GM19043 (cell line): Measurements from ENCODE around the gene SRD5A3.

Source experiments
- ATAC-seq: cut with Tn5 transposase; IDR thresholded peaks from one replicate; pipeline ENCODE4 v1.9.1; 2021; ENCODE audit warnings: low read depth; ENCODE audit not compliant: unreplicated experiment

Gene SRD5A3

DNA sequence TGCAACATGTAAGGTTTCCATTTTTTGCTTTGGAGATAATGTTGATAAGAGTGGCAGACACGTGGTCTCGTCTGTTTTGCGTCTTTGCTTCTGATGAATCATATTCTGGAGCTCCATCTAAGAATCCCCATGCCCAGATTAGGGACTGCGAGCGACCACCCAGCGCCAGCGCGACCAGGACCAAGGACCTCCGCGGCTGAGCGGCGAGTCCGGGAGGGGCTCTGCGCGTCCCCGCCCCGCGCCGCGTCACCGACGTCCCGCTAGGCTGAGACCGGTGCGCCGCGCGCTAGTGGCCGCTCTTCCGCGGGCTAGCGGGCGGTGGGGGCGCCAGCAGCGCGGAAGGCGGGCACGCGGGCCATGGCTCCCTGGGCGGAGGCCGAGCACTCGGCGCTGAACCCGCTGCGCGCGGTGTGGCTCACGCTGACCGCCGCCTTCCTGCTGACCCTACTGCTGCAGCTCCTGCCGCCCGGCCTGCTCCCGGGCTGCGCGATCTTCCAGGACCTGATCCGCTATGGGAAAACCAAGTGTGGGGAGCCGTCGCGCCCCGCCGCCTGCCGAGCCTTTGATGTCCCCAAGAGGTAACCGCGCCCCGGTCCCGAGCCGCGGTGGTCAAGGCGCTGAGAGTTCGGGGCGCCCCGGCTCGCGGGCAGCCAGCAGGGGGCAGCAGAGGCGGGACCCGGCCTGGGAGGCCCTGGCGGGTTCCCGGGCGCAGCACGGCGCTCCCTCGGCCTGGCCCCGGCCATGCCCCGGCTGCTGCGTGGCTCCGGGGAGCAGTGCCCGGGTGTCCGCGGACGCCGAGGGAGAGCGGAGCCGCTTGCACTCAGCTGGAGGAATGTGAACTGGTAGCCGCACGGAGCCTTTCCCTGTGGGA lies at the start of gene SRD5A3:
Gene SRD5A3, plus strand, starts transcription at position 263 of the 871 bp plus-strand sequence. Its CDS starts 95 bp downstream, at position 358.
- peak; percentile 88 for ATAC-seq

DNA sequence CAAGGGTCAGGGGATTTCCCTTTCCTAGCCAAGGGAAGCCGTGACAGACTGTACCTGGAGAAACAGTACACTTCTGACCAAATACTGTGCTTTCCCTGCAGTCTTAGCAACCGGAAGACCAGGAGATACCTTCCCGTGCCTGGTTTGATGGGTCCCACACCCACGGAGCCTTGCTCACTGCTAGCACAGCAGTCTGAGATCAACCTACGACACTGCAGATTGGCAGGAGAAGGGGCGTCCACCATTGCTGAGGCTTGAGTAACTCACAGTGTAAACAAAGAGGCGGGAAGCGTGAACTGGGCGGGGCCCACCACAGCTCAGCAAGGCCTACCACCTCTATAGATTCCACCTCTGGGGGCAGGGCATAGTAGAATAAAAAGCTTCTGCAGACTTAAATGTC lies 48.7 kb upstream of the SRD5A3 start:
- no peak for ATAC-seq

DNA sequence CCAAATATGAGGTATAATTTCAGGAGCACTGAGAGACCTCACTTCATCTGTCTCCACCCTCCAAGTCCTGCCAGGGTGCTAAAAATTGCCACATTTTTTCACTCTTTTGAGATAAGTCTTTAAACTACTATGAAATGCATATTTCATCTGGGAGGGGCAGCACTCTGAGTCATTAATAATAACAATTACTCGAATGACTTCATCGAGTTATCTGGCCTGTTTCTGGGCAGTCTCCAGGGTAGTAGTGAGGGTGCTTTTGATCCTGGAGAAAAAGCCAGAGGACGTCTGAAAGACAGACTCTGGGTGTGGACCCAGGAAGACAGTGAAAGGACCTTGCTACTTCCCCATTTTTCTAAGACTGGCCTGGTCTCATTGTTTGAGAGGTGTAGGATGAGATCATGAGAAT lies 42.3 kb upstream of the SRD5A3 start:
- no peak for ATAC-seq

DNA sequence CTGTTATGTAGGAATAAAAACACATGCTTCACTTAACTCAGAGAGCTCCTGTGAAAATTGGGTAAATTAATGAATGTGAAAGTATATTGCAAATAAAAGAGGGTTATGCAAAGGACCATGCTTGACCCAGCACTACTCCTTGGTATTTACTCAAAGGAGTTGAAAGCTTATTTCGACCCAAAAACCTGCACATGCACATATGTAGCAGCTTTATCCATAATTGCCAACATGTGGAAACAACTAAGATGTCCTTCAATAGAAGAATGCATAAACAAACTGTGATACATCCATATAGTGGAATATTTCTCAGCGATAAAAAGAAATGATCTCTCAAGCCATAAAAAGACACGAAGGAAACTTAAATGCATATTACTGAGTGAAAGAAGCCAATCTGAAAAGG lies 41.7 kb upstream of the SRD5A3 start:
- ATAC-seq: no peak

DNA sequence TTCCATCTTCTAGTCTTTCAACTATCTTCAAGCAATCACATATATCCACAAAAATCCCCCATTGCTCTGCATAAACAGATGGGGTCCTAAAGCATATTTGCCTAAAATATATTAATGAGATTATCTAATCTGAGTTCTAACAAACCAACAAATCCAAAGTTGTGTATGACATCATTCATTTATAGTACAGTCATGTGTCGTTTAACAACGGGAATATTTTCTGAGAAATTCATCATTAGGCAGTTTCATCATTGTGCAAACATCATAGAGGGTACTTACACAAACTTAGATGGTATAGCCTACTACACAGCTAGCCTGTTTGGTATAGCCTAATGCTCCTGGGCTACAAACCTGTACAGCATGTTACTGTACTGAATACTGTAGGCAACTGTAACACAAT lies 38.0 kb upstream of the SRD5A3 start:
- no peak for ATAC-seq

DNA sequence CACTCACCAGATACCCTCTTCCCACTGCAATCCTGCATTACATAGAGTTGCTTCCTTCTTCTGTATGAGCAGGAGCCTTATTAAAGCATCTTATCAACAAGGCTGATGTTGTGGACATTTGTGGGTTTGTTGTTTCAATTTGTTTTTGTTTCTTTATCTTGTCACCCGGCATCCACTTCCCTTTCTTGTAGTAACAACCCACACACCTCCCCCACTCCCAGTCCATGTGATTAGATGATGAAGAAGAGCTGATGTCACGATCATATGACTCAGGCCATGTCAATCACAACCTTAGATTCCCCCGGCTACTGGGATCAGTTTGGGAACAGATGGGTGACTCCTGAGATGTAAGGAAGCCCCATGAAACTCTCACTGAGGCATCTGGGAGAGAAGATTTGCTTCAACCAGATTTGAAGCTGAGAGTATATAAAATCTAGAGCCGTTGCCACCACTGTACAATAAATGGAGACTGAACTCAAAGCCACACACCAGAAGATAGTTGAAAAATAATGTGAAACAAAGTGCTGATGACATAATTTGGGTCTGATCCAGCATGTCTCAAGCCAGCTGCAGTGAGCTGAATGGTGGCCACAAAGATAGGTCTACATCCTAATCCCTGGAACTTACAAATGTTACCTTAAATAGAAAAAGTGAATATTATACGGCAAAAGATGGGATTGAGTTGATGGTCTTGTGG lies 34.1 kb upstream of the SRD5A3 start:
- ATAC-seq: no peak

DNA sequence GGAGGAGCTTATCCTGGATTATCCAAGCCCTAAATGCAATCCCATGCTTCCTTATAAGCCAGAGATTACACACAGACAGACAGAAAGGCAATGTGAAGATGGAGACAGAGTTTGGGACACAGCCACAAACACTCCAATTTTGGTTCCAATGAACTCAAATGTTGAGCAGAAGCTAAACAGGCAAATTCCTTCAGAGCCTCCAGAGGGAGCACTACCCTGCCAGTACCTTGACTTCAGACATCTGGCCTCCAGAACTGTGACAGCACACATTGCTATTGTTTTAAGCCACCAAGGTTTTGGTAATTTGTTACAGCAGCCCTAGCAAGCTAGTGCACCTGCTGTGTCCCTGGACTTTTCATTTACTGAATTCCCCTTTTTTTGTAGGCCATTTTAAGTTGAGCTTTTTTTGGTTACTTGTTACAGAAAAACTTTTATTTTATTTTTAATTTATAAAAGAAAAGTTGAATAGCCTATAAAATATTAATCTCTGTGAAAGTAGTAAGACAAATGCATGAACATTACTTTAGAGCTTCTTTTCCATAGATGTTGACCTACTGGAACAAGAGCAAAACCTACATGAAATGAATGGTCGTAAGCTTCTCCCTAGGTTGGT lies 33.4 kb upstream of the SRD5A3 start:
- peak; percentile 45 for ATAC-seq

DNA sequence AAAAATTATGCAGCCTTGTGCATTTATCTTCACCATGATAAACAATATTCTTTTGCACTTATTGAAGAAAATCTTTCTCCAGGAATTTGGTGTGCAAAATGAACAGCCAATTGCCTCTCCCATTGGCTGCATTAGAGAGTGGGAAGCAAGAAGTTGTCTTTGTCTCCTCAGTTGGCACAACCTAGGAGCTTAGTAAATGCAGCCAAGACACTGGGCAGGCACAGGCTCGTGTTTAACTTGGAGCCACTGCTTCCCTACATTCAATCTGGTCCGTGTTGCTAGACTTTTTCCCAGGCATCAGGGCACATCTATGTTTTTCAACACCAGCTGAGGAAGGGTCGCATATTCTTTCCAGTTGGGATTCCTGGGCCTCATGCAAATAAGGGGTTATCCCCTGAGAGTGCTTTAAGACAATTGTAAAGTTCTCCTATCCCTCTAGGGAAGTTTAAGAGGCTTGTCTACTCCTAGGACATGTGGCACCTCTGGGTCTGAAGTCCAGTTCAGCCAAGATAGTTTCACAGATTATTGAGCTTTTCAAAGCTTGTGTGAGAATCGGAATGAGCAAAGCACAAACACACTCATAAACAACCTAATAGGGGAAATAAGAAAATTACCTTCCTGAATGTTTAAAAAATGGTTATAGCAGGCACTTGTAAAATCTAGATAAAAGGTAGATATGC lies 31.8 kb upstream of the SRD5A3 start:
- ATAC-seq: no peak

DNA sequence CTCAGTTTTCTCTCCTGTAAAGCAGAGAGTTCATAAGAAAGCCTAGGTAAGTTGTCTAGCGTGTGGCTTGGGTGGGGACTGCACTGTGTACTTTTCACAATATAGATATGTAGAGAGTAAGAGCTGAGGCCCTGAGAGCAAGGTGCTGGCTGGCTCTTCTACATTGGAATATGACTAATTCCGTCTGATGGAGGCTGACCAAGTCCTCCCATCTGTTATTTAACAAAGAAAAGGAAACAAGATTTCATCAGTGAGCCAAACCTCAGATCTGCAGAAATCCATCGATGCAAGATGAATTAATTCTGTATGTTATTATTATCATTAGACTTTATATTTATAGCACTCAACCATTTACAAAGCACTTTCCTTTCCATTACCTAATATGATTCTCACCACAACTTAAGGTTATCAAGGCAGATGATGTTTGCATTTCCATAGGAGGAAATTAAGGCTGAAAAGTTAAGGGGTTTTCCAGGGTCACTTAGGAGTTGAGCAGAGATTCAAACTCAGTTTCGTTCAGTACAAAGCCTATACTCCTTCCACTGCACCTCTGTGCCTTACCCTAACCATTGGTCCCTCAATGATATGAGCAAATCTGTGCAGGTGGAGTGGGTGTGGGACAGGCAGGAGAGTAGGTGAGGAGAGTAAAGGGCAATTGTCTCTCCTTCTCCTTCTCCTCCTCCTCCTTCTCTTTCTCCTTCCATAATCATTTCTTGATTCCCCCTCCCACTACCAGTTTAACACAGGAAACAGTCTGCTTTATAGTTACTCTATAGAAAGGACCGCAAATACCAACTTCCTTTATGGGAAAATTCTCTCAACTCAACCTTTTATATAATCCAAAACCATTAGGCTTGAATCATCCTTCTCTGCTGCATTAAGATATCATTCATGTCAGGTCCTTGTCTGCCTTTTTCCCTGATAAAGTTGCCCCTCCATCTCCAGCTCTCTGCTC lies 27.6 kb upstream of the SRD5A3 start:
- ATAC-seq: no peak

DNA sequence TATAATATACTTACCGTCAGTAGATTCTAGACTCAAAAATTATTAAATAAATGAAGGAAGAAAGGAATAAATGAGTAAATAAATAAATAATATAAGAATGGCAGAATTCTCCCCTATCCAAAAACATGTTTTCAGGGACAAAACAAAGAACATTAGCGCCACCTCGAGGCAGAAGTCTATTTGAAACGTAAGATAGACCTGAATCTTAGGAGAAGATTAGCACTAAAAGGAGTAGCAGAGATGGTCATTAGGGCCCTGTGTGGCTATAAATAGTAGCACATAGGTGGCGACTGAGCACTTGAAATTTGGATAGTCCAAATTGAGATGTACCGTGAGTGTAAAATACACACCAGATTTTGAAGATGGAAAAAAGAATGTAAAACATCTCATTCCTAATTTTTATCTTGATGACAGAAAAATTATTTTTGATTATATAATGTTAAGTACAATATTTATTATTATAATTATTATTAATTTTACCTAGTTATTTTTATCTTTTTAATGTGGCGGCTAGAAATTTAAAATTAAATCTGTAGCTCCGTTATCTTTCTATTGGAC lies 24.3 kb upstream of the SRD5A3 start:
- ATAC-seq: no peak

DNA sequence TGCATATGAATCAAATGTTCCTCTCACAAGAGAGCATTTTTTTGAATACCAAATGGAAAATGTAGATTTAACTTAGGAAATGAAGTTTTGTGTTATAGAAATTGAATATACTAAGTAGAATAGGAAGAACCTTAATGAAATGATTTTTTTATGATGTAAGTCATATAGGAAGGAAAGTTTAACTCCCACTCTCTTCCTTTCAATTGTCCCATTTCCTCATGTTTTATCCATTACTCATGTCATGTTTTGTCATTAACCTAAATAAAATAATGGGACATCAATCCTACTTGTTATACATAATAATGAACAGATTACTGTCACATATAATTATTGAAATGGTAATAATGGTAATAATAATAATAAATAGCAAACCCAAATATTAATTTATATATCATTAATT lies 22.7 kb upstream of the SRD5A3 start:
- ATAC-seq: no peak

DNA sequence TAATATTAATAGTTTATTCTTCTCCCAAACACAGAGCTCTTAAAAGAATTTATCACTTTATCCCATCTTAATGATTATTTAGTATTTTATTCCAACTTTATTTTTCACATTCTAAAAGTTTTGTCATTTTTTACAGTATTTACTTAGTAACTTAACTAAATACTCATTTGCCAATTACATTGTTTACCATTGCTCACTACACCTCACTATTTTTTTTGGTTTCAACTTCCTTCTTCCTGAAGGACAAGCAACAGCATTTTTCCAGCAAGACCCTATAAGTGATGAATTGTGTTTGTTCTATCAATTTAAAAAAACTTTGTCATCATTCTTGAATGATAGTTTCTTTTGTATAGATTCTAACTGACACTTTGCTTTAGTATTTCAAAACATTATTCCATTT lies 19.4 kb upstream of the SRD5A3 start:
- ATAC-seq: no peak

DNA sequence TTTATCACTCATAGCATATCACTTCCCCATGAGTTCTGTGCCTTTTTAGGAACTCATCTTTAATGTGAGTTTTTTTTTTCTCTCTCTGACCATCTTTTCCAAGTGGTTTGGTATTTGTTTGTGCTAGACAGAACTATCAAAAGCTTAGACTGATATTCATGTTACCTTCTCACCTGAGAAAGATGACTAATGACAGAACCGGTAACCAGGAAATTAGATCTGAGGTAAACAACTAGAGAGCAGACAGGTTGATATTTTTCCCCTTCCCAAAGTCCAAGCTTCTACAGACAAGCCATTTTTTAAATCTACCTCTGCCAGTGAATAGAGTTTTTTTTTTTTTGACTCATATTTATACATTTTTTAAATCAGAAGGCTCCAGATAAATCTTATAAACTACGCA lies 17.0 kb upstream of the SRD5A3 start:
- no peak for ATAC-seq

DNA sequence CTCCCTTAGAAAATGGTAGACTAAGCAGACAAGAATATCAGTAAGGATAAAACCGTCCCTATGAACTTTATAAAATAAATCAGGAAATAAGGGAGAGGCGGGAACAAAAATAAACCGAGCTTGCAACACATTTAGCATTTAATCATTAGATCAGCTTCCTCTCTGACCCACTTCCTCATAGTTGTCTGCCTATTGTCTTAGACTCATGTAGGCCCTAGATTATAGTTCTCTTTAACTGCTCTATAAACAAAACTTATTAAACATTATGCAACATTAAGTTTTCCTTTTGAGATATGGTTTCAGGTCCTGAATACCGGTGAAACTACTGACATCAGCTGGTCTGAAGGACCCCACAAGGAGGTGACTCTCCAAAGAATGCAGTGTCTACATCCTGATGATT lies 15.8 kb upstream of the SRD5A3 start:
- ATAC-seq: no peak

DNA sequence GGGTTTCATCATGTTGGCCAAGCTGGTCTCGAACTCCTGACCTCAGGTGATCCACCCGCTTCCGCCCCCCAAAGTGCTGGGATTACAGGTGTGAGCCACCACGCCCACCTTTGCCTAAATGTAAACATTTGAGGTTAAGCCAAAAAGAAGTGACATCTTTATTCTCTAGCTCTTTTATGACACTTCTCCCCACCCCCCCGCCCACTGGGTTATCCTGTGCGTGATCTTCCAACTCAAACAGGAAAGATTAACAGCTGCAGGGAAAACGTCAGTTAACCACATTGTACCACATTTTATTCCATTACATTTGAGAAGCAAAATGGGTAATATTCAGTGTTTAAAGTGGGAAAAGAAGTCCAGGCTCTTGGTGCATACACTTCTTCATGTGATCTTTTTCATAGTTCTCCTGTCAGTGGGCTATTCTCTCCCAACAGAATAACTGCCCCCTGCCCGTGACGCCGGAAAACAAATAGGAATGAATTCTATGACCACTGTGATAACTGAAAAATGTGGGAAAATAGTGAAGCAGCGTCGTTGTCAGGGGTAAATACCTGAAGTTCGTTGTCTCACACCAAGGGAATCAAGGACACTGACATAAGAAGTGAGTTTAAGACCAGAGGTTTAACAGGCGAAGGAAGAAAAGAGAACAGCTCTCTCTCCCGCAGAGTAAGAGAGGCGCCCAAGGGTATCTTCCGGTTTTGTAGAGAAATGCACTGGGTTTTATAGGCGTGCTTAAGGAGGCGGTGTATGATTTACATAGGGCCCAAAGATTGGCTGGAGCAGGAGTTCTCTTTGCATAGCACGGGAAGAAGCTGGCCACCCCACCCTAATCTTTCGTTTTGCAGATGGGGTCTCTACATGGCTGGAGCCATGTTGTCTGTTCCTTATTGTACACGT lies 9.7 kb upstream of the SRD5A3 start:
- ATAC-seq: no peak

DNA sequence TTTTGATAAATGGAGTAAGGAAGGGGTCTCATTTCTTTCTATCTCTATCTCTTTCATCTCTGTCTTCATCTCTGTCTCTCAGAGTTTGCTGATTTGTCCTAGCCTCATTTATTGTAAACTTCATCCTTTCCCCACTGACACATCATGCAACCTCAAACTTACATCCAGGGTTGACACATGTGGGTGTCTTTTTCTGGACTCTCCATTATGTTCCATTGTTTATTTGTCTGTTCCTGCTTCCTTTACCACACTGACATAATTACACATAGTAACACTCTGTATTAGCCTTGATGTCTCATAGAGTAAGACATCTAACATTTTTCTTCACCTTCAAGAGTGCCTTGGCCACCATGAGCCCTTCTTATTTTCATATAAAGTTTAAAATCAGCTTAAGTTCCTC lies 8.1 kb upstream of the SRD5A3 start:
- ATAC-seq: no peak

DNA sequence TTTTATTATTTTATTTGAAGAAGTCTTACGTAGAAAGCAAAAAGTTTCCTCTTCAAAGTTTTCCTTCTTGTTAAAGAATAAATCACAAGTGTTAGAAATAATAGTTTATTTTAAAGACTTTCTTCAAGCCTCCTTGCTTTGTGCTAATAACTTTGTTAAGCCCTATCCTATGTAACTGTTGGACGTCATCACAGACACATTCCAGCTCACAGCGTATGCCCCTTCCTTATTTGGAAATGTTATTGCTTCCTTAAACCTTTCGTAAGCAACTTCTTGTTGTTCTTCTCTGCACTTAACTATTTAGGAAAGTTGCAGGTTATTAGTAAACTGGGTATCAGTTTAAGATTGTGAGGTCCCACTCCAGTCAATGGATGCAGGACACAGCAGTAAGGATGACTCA lies 7.6 kb upstream of the SRD5A3 start:
- no peak for ATAC-seq

DNA sequence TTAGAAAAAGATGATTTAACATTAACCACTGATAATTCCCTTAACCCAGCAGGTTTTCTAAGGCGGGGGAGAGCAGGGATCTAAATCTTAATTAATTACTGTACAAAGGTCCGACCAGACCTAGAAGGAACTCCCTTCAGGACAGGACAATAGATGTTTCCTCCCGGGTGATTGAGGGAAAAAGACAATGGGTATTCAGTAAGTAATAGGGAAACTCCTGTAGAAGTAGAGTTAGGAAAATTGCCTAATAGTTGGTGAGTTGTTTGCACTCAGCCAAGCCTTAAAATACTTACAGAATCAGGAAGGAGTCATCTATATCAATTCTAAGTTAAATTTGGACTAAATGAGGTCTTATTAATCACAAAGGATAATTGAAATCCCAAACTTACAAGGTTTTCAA lies 5.8 kb upstream of the SRD5A3 start:
- ATAC-seq: no peak

DNA sequence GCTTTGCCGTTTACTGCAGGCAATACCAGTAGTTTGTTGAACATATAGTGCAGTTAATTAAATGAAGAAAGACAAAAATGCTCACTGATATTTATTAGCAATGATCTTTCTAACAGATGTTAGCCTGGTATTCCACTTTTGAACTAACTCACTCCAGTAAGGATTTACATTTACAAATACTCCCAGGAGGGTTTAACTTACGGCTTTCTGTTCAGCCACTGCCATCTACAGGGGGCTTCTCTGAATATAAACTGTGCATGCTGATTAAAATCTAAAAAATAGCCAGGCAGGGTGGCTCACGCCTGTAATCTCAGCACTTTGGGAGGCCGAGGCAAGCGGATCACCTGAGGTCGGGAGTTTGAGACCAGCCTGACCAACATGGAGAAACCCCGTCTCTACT lies 2.2 kb upstream of the SRD5A3 start:
- no peak for ATAC-seq
